CD8-positive, alpha-beta memory T cell (primary cell): ENCODE measurements around the gene GALNT7. TPM values are rescaled to one million over a fixed set of nuclear protein-coding genes. Genes with fewer than 3 reads are reported as not detected.
A peak's percentile ranks its signal among the peaks of the same experiment; 100 is the strongest.

Source experiments
- CTCF ChIA-PET: fragments of 350-600 bp; sonication (Branson Sonifier 250); formaldehyde crosslinking; loops from one replicate; lab custom pipeline; 2021; ENCODE audit warnings: antibody characterized with exemption; lab: Charles Lee
- POLR2A ChIA-PET: fragments of 350-600 bp; sonication (Branson Sonifier 250); formaldehyde crosslinking; loops from one replicate; lab custom pipeline; 2021; ENCODE audit warnings: antibody characterized with exemption; lab: Charles Lee
- DNase-seq, 5 donors: peaks; one replicate each; pipeline versions ENCODE4 v3.0.0 to v3.0.0-alpha.2; 2020 to 2022; ENCODE audit warnings: mixed read lengths in 1 of 5
- H3K27ac ChIP-seq: one replicate; pipeline ENCODE4 v1.7.0; 2013; ENCODE audit warnings: low read depth, mild to moderate bottlenecking, low read length, moderate library complexity
- H3K27me3 ChIP-seq: 2 replicates; pipeline ENCODE4 v1.7.0; 2013; ENCODE audit warnings: low read length, mild to moderate bottlenecking; ENCODE audit not compliant: insufficient read depth, poor library complexity, severe bottlenecking
- H3K36me3 ChIP-seq: 2 replicates; pipeline ENCODE4 v1.7.0; 2013; ENCODE audit warnings: mild to moderate bottlenecking, low read length, moderate library complexity; ENCODE audit not compliant: insufficient read depth
- H3K4me1 ChIP-seq: 2 replicates; pipeline ENCODE4 v1.7.0; 2013; ENCODE audit warnings: mild to moderate bottlenecking, low read length, moderate library complexity; ENCODE audit not compliant: insufficient read depth
- H3K4me3 ChIP-seq: 2 replicates; pipeline ENCODE4 v1.7.0; 2013; ENCODE audit warnings: mild to moderate bottlenecking, low read length
- H3K9me3 ChIP-seq: 2 replicates; pipeline ENCODE4 v1.7.0; 2013; ENCODE audit warnings: mild to moderate bottlenecking, low read length
- H3K27ac Mint-ChIP-seq, 8 donors: one replicate each; pipeline ENCODE4 v1.8.0; 2020 to 2021; ENCODE audit warnings: mixed read lengths in 8 of 8, mild to moderate bottlenecking in 6 of 8, inconsistent platforms in 3 of 8, moderate library complexity in 3 of 8
- H3K27me3 Mint-ChIP-seq, 2 donors: one replicate each; pipeline ENCODE4 v1.8.0; 2020 to 2021; ENCODE audit warnings: mixed read lengths in 2 of 2, mild to moderate bottlenecking in 1 of 2, moderate library complexity in 1 of 2
- H3K36me3 Mint-ChIP-seq, 3 donors: one replicate each; pipeline ENCODE4 v1.8.0; 2020 to 2021; ENCODE audit warnings: mixed read lengths in 3 of 3, inconsistent platforms in 1 of 3, mild to moderate bottlenecking in 1 of 3
- H3K4me1 Mint-ChIP-seq, 3 donors: one replicate each; pipeline ENCODE4 v1.8.0; 2020 to 2021; ENCODE audit warnings: mixed read lengths in 3 of 3, inconsistent platforms in 1 of 3, mild to moderate bottlenecking in 1 of 3
- H3K4me3 Mint-ChIP-seq, 7 donors: one replicate each; pipeline ENCODE4 v1.8.0; 2020 to 2021; ENCODE audit warnings: mixed read lengths in 7 of 7, mild to moderate bottlenecking in 6 of 7, moderate library complexity in 4 of 7, inconsistent platforms in 2 of 7
- H3K9me3 Mint-ChIP-seq, 5 donors: one replicate each; pipeline ENCODE4 v1.8.0; 2020 to 2022; ENCODE audit warnings: mixed read lengths in 5 of 5, mild to moderate bottlenecking in 3 of 5, moderate library complexity in 2 of 5, inconsistent platforms in 1 of 5
- polyA plus RNA-seq: library from polyadenylated mRNA; unstranded; fragments of 300-500 nt; fragmentation: Illumina TruSeq; gene quantifications from one replicate; pipeline ENCODE4 v1.2.3, GENCODE V29; 2021
- total RNA-seq, 2 experiments: library from RNA; stranded (reverse); gene quantifications; one replicate each; pipeline ENCODE4 v1.2.3, GENCODE V29; 2021

Gene GALNT7
- total and polyA plus RNA-seq, 3 experiments from 2014 or later = 10.0 to 18.0 (median 16.7) TPM

GRCh38 chr4:173169178-173169427, 492 bp downstream of the GALNT7 start:
- no peak for DNase-seq
- Histone ChIP-seq H3K4me3 (peak overlapping the region; percentile 54), H3K4me1 (peaks cover 30% of the 10 kb centered on the region), H3K36me3 (no peaks in the 10 kb centered on the region), H3K27me3 (no peaks in the 10 kb centered on the region), H3K9me3 (no peaks in the 10 kb centered on the region), H3K27ac (peak overlapping the region; percentile 63)
- ChIA-PET CTCF (no interaction called here), POLR2A (no interaction called here)
- H3K4me3 Mint-ChIP-seq = no peak overlapping the region
- H3K27me3 Mint-ChIP-seq = no peaks in the 10 kb centered on the region
- peaks cover 39 to 63% (median 53%) of the 10 kb centered on the region in 3 donors for H3K4me1 Mint-ChIP-seq
- peaks cover 0 to 9% (median 0%) of the 10 kb centered on the region in 3 donors for H3K36me3 Mint-ChIP-seq
- peaks cover 0 to 2% (median 0%) of the 10 kb centered on the region in 5 donors for H3K9me3 Mint-ChIP-seq
- H3K27ac Mint-ChIP-seq = no peak overlapping the region

GRCh38 chr4:173169428-173170181, 994 bp downstream of the GALNT7 start:
- POLR2A ChIA-PET = no interaction called here
- H3K4me1 Mint-ChIP-seq = peaks cover 42 to 66% (median 57%) of the 10 kb centered on the region in 3 donors

GRCh38 chr4:173170182-173170778, 1.7 kb downstream of the GALNT7 start:
- H3K36me3 Mint-ChIP-seq = peaks cover 0 to 9% (median 0%) of the 10 kb centered on the region in 3 donors
- H3K4me1 Mint-ChIP-seq = peaks cover 45 to 69% (median 62%) of the 10 kb centered on the region in 3 donors
- POLR2A ChIA-PET = no interaction called here

More at GRCh38 chr4:173169428-173170181, 994 bp downstream of the GALNT7 start:
- Histone ChIP-seq H3K9me3 (no peaks in the 10 kb centered on the region), H3K4me3 (peak overlapping the region; percentile 54), H3K4me1 (peaks cover 30% of the 10 kb centered on the region), H3K27ac (peak overlapping the region; percentile 63), H3K36me3 (no peaks in the 10 kb centered on the region), H3K27me3 (no peaks in the 10 kb centered on the region)
- CTCF ChIA-PET = interaction anchor here (0.7 to 1.3 kb wide), 2 partner anchors 17 to 156 kb away, joined by 3 read pairs; no protein-coding TSS in a partner anchor
- no peaks in the 10 kb centered on the region for H3K27me3 Mint-ChIP-seq
- peaks cover 0 to 2% (median 0%) of the 10 kb centered on the region in 5 donors for H3K9me3 Mint-ChIP-seq
- H3K27ac Mint-ChIP-seq = peak overlapping the region; percentile 55 to 90 (median 86)
- H3K4me3 Mint-ChIP-seq = peak overlapping the region; percentile 84 to 99 (median 88)
- peaks cover 0 to 9% (median 0%) of the 10 kb centered on the region in 3 donors for H3K36me3 Mint-ChIP-seq
- peak; percentile 48 to 73 (median 63) for DNase-seq

GRCh38 chr4:173171098-173171497, 2.5 kb downstream of the GALNT7 start:
- Mint-ChIP-seq H3K4me3 (peak overlapping the region; percentile 84 to 99 (median 88)), H3K9me3 (peaks cover 0 to 2% (median 0%) of the 10 kb centered on the region in 5 donors), H3K4me1 (peaks cover 48 to 65% (median 64%) of the 10 kb centered on the region in 3 donors), H3K27ac (peak overlapping the region in 4 of 8 donors; percentile 9 to 88 (median 52)), H3K27me3 (no peaks in the 10 kb centered on the region), H3K36me3 (peaks cover 0 to 9% (median 0%) of the 10 kb centered on the region in 3 donors)
- CTCF ChIA-PET = interaction anchor here (0.8 to 1.3 kb wide), 3 partner anchors 15 to 158 kb away, joined by 3 read pairs; no protein-coding TSS in a partner anchor
- Histone ChIP-seq H3K9me3 (no peaks in the 10 kb centered on the region), H3K4me1 (peaks cover 30% of the 10 kb centered on the region), H3K27me3 (no peaks in the 10 kb centered on the region), H3K4me3 (no peak overlapping the region), H3K36me3 (no peaks in the 10 kb centered on the region), H3K27ac (no peak overlapping the region)
- POLR2A ChIA-PET = no interaction called here
- no peak for DNase-seq

More at GRCh38 chr4:173170182-173170778, 1.7 kb downstream of the GALNT7 start:
- no peaks in the 10 kb centered on the region for H3K9me3 ChIP-seq
- Mint-ChIP-seq H3K9me3 (peaks cover 0 to 2% (median 0%) of the 10 kb centered on the region in 5 donors), H3K27me3 (no peaks in the 10 kb centered on the region), H3K4me3 (peak overlapping the region; percentile 84 to 99 (median 88)), H3K27ac (peak overlapping the region; percentile 55 to 90 (median 86))
- no peaks in the 10 kb centered on the region for H3K36me3 ChIP-seq
- no peaks in the 10 kb centered on the region for H3K27me3 ChIP-seq
- H3K27ac ChIP-seq = peak overlapping the region; percentile 63
- no peak for DNase-seq
- peak overlapping the region; percentile 54 for H3K4me3 ChIP-seq
- CTCF ChIA-PET = interaction anchor here (0.7 to 1.3 kb wide), 4 partner anchors 16 to 158 kb away, joined by 3 read pairs; no protein-coding TSS in a partner anchor
- peaks cover 30% of the 10 kb centered on the region for H3K4me1 ChIP-seq

- Histone ChIP-seq H3K9me3 (no peaks in the 10 kb centered on the region), H3K27me3 (no peaks in the 10 kb centered on the region), H3K36me3 (no peaks in the 10 kb centered on the region), H3K4me3 (no peak overlapping the region), H3K27ac (no peak overlapping the region), H3K4me1 (peaks cover 23% of the 10 kb centered on the region)
- peak overlapping the region in 1 of 7 donors; percentile 66 for H3K4me3 Mint-ChIP-seq
- peaks cover 0 to 9% (median 0%) of the 10 kb centered on the region in 3 donors for H3K36me3 Mint-ChIP-seq
- peaks cover 0 to 2% (median 0%) of the 10 kb centered on the region in 5 donors for H3K9me3 Mint-ChIP-seq
- ChIA-PET POLR2A (no interaction called here), CTCF (interaction anchor here (2.0 kb wide), 1 partner anchor 129 kb away, joined by 5 read pairs; no protein-coding TSS in a partner anchor)
- no peak for DNase-seq
- peaks cover 48 to 68% (median 67%) of the 10 kb centered on the region in 3 donors for H3K4me1 Mint-ChIP-seq
- no peaks in the 10 kb centered on the region for H3K27me3 Mint-ChIP-seq
- peak overlapping the region in 1 of 8 donors; percentile 29 for H3K27ac Mint-ChIP-seq
Measured at GRCh38 chr4:173171987-173172386, 3.4 kb downstream of the GALNT7 start.

- Histone ChIP-seq H3K4me3 (no peak overlapping the region), H3K36me3 (no peaks in the 10 kb centered on the region), H3K27ac (no peak overlapping the region), H3K4me1 (peaks cover 16% of the 10 kb centered on the region), H3K27me3 (no peaks in the 10 kb centered on the region), H3K9me3 (no peaks in the 10 kb centered on the region)
- no peak for DNase-seq
- ChIA-PET POLR2A (interaction anchor here (0.7 kb wide), 1 partner anchor 335 kb away, joined by 5 read pairs; no protein-coding TSS in a partner anchor), CTCF (no interaction called here)
- Mint-ChIP-seq H3K27me3 (no peaks in the 10 kb centered on the region), H3K27ac (no peak overlapping the region), H3K36me3 (peaks cover 0 to 4% (median 0%) of the 10 kb centered on the region in 3 donors), H3K9me3 (peaks cover 0 to 2% (median 0%) of the 10 kb centered on the region in 5 donors), H3K4me1 (peaks cover 45 to 64% (median 63%) of the 10 kb centered on the region in 3 donors), H3K4me3 (no peak overlapping the region)
Measured at GRCh38 chr4:173174184-173174583, 5.6 kb downstream of the GALNT7 start.

GRCh38 chr4:173174594-173175012, 6.0 kb downstream of the GALNT7 start:
- Mint-ChIP-seq H3K4me1 (peaks cover 45 to 64% (median 63%) of the 10 kb centered on the region in 3 donors), H3K36me3 (peaks cover 0 to 4% (median 0%) of the 10 kb centered on the region in 3 donors)
- CTCF ChIA-PET = interaction anchor here (1.3 kb wide), 1 partner anchor 161 kb away, joined by 3 read pairs; no protein-coding TSS in a partner anchor

More at GRCh38 chr4:173174594-173175012, 6.0 kb downstream of the GALNT7 start:
- Mint-ChIP-seq H3K27me3 (no peaks in the 10 kb centered on the region), H3K4me3 (no peak overlapping the region), H3K9me3 (peaks cover 0 to 2% (median 0%) of the 10 kb centered on the region in 5 donors), H3K27ac (no peak overlapping the region)
- H3K9me3 ChIP-seq = no peaks in the 10 kb centered on the region
- POLR2A ChIA-PET = interaction anchor here (0.7 kb wide), 1 partner anchor 335 kb away, joined by 5 read pairs; no protein-coding TSS in a partner anchor
- H3K4me3 ChIP-seq = no peak overlapping the region
- no peak overlapping the region for H3K27ac ChIP-seq
- peaks cover 16% of the 10 kb centered on the region for H3K4me1 ChIP-seq
- H3K36me3 ChIP-seq = no peaks in the 10 kb centered on the region
- no peak for DNase-seq
- no peaks in the 10 kb centered on the region for H3K27me3 ChIP-seq
